ENCODE results near the gene SULT2B1.

DNA sequence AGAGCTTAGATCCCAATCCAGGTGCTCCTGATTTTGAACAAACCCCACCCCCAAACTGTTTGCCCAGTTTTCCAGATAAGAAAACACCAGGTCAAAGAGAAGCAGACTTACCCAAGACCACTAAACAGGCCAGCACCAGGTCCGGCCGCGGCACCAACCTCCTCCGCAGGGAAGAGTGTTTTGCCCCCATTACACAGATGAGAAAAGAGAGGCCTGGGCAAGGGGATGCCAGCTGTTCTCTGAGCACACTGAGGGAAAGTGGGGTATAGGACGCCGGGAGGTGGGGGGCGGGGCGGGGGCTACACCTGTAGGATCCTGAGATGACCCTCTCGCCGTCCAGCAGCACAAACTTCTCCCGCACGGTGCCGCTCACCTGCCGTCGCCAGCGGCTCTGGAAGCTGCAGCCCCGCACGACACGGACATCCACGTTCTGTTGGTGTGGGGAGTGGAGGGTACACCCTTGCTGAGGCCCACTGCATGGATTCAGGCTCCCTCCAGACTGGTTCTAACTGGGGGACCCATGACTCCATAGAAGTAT is 57.7 kb downstream of the SULT2B1 start:
- TF ChIP-seq, protein P1, sequence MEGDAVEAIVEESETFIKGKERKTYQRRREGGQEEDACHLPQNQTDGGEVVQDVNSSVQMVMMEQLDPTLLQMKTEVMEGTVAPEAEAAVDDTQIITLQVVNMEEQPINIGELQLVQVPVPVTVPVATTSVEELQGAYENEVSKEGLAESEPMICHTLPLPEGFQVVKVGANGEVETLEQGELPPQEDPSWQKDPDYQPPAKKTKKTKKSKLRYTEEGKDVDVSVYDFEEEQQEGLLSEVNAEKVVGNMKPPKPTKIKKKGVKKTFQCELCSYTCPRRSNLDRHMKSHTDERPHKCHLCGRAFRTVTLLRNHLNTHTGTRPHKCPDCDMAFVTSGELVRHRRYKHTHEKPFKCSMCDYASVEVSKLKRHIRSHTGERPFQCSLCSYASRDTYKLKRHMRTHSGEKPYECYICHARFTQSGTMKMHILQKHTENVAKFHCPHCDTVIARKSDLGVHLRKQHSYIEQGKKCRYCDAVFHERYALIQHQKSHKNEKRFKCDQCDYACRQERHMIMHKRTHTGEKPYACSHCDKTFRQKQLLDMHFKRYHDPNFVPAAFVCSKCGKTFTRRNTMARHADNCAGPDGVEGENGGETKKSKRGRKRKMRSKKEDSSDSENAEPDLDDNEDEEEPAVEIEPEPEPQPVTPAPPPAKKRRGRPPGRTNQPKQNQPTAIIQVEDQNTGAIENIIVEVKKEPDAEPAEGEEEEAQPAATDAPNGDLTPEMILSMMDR (IDR thresholded peaks at IDR 0.05; ENCODE audit: low read depth, low read length, missing input control) = no peak
- TF ChIP-seq RAD21 (IDR thresholded peaks at IDR 0.05) (no peak), TAF1 (conservative IDR thresholded peaks at IDR 0.05) (no peak), SP1 (IDR thresholded peaks at IDR 0.05) (no peak), EGR1 (IDR thresholded peaks at IDR 0.05; ENCODE audit: low read depth in 2 of 2) (no peak)
- TF ChIP-seq, protein P2, sequence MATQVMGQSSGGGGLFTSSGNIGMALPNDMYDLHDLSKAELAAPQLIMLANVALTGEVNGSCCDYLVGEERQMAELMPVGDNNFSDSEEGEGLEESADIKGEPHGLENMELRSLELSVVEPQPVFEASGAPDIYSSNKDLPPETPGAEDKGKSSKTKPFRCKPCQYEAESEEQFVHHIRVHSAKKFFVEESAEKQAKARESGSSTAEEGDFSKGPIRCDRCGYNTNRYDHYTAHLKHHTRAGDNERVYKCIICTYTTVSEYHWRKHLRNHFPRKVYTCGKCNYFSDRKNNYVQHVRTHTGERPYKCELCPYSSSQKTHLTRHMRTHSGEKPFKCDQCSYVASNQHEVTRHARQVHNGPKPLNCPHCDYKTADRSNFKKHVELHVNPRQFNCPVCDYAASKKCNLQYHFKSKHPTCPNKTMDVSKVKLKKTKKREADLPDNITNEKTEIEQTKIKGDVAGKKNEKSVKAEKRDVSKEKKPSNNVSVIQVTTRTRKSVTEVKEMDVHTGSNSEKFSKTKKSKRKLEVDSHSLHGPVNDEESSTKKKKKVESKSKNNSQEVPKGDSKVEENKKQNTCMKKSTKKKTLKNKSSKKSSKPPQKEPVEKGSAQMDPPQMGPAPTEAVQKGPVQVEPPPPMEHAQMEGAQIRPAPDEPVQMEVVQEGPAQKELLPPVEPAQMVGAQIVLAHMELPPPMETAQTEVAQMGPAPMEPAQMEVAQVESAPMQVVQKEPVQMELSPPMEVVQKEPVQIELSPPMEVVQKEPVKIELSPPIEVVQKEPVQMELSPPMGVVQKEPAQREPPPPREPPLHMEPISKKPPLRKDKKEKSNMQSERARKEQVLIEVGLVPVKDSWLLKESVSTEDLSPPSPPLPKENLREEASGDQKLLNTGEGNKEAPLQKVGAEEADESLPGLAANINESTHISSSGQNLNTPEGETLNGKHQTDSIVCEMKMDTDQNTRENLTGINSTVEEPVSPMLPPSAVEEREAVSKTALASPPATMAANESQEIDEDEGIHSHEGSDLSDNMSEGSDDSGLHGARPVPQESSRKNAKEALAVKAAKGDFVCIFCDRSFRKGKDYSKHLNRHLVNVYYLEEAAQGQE (IDR thresholded peaks at IDR 0.05) = no peak
- TF ChIP-seq, protein P3, sequence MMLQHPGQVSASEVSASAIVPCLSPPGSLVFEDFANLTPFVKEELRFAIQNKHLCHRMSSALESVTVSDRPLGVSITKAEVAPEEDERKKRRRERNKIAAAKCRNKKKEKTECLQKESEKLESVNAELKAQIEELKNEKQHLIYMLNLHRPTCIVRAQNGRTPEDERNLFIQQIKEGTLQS (IDR thresholded peaks at IDR 0.05) = no peak
- TF ChIP-seq, protein P4, sequence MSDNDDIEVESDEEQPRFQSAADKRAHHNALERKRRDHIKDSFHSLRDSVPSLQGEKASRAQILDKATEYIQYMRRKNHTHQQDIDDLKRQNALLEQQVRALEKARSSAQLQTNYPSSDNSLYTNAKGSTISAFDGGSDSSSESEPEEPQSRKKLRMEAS (IDR thresholded peaks at IDR 0.05) = no peak
- TF ChIP-seq, protein P5, sequence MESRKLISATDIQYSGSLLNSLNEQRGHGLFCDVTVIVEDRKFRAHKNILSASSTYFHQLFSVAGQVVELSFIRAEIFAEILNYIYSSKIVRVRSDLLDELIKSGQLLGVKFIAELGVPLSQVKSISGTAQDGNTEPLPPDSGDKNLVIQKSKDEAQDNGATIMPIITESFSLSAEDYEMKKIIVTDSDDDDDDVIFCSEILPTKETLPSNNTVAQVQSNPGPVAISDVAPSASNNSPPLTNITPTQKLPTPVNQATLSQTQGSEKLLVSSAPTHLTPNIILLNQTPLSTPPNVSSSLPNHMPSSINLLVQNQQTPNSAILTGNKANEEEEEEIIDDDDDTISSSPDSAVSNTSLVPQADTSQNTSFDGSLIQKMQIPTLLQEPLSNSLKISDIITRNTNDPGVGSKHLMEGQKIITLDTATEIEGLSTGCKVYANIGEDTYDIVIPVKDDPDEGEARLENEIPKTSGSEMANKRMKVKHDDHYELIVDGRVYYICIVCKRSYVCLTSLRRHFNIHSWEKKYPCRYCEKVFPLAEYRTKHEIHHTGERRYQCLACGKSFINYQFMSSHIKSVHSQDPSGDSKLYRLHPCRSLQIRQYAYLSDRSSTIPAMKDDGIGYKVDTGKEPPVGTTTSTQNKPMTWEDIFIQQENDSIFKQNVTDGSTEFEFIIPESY (IDR thresholded peaks at IDR 0.05) = no peak

Data from liver (tissue), 3 donors.